Measurements from ENCODE around the gene MAGOHB.
A peak's percentile ranks its signal among the peaks of the same experiment; 100 is the strongest.
"Not testable (repeated sequence)": the region's sequence is repeated elsewhere in the genome, so short reads cannot be mapped to it uniquely, and the experiment has no call there.

MAGOHB gene

DNA sequence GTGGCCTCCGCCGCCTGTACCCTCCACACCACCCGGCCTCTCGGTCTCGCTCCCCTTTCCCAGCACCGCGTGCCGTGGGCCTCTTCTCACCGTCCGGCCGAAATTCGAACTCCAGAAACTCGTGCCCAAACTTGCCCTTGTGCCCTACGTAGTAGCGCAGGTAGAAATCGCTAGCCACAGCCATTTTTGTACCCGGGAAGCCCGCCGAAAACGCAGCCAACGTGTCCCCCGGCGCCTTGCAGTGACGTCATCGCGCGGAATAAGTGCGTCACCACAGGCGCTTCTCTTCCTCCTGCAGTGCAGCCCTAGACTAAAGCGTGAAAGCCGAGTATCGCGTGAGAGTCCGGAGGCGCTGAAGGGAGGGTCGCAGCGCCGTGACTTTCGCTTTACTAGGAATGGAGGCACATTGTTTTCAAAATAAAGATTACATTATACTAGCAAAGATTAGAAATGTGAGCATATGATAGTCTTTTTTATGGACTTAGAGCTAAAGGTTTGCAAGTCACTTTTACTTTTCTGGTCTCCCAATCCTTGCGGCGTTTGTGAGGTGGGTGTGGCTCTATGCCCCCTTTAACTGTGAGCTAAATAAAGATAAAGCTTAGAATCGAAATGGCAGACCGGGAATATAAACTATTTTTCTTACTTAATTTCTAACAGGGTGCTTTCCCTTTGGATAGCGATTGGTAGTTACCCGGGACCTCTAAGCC lies at the start of gene MAGOHB:
Gene MAGOHB (minus strand): TSS at position 261 of the 707 bp plus-strand sequence. CDS start 77 bp downstream, at position 184.
- Histone ChIP-seq H3K4me3 (ENCODE audit: low read length) (peak within 1 kb of the TSS; percentile 100), H3K4me1 (ENCODE audit: insufficient read depth, low read length) (0 out of 2 replicates have a peak, but pooled peaks cover 5% of the 10 kb centered on the region), H3K9me3 (ENCODE audit: insufficient read depth, low read depth, low read length) (no peaks in the 10 kb centered on the region), H3K36me3 (ENCODE audit: insufficient read depth, low read depth, low read length) (peaks cover 40% of the 10 kb centered on the region), H3K9ac (ENCODE audit: low read depth, low read length) (peak within 1 kb of the TSS; percentile 98), H3K27me3 (ENCODE audit: insufficient read depth, low read length) (no peaks in the 10 kb centered on the region), H3K27ac (ENCODE audit: low read length) (peak within 1 kb of the TSS; percentile 86)

DNA sequence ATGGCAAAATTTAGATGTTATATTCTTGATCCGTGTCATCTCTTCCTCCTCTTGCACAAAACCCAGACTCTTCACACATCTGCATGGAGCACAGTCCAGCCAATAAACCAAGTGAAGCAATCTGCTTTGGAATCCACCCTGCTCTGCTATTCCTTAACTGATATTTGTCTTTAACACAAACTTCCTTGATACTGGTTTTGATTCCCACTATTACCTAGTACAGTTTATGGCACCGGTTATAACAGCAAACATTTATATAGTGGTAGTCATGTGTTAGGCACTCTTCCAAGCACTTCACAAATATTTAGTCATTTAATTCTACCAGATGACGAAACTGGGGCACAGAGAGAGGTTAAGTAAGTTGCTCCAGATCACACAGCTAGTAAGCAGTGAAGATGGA lies 47.9 kb upstream of the MAGOHB start:
- Histone ChIP-seq H3K4me1 (ENCODE audit: insufficient read depth, low read length) (no peaks in the 10 kb centered on the region), H3K27me3 (ENCODE audit: insufficient read depth, low read length) (no peaks in the 10 kb centered on the region), H3K9ac (ENCODE audit: low read depth, low read length) (no peak overlapping the region), H3K9me3 (ENCODE audit: insufficient read depth, low read depth, low read length) (peaks cover 28% of the 10 kb centered on the region), H3K36me3 (ENCODE audit: insufficient read depth, low read depth, low read length) (no peaks in the 10 kb centered on the region), H3K27ac (ENCODE audit: low read length) (no peak overlapping the region), H3K4me3 (ENCODE audit: low read length) (no peak overlapping the region)

DNA sequence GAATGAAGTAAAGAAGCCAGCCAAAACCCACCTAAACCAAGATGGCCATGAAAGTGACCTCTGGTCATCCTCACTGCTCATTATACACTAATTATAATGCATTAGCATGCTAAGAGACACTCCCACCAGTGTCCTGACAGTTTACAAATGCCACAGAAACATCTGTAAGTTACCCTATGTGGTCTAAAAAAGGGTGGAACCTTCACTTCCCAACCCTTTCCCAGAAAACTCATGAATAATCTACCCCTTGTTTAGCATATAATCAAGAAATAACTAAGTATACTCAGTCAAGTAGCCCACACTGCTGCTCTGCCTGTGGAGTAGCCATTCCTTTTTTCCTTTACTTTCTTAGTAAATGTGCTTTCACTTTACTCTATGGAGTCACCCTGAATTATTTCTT lies 40.6 kb upstream of the MAGOHB start:
- Histone ChIP-seq H3K4me1 (ENCODE audit: insufficient read depth, low read length) (no peaks in the 10 kb centered on the region), H3K9me3 (ENCODE audit: insufficient read depth, low read depth, low read length) (peaks cover 32% of the 10 kb centered on the region), H3K27me3 (ENCODE audit: insufficient read depth, low read length) (no peaks in the 10 kb centered on the region), H3K4me3 (ENCODE audit: low read length) (no peak overlapping the region), H3K36me3 (ENCODE audit: insufficient read depth, low read depth, low read length) (no peaks in the 10 kb centered on the region), H3K27ac (ENCODE audit: low read length) (no peak overlapping the region), H3K9ac (ENCODE audit: low read depth, low read length) (no peak overlapping the region)

DNA sequence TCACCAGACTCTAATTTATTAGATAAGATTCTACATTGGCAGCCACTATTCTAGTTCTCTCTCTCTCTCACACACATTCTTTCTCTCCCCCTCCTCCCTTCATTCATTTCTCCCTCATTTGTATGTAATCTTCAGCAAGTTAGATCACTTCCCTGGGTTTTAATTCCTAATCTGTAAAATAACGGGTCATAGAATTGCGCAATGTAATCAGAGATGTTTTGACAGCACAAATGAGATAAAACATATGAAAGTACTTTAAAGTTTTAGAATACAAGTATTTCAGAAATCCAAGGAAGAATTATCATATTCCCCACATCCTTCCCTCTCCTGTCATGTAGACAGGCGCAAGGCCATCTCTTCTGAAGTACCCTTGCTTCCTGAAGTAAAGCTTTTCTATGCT lies 38.8 kb upstream of the MAGOHB start:
- Histone ChIP-seq H3K27me3 (ENCODE audit: insufficient read depth, low read length) (no peaks in the 10 kb centered on the region), H3K4me1 (ENCODE audit: insufficient read depth, low read length) (no peaks in the 10 kb centered on the region), H3K9ac (ENCODE audit: low read depth, low read length) (no peak overlapping the region), H3K4me3 (ENCODE audit: low read length) (no peak overlapping the region), H3K27ac (ENCODE audit: low read length) (no peak overlapping the region), H3K9me3 (ENCODE audit: insufficient read depth, low read depth, low read length) (peaks cover 33% of the 10 kb centered on the region), H3K36me3 (ENCODE audit: insufficient read depth, low read depth, low read length) (no peaks in the 10 kb centered on the region)

DNA sequence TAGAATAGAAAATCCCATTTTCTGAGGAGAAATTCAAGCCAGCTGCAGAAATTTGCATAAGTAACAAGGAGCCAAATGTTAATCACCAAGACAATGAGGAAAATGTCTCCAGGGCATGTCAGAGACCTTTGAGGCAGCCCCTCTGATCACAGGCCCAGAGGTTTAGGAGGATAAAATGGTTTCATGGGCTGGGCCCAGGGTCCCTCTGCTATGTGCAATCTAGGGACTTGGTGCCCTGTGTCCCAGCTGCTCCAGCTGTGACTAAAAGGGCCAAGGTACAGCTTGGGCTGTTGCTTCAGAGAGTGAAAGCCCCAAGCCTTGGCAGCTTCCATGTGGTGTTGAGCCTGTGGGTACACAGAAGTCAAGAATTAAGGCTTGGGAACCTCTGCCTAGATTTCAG lies 33.2 kb upstream of the MAGOHB start:
- peaks cover 41% of the 10 kb centered on the region for H3K9me3 ChIP-seq (ENCODE audit: insufficient read depth, low read depth, low read length)
- not testable (repeated sequence) for H3K4me3 ChIP-seq (ENCODE audit: low read length); H3K27me3 ChIP-seq (ENCODE audit: insufficient read depth, low read length); H3K4me1 ChIP-seq (ENCODE audit: insufficient read depth, low read length); H3K9ac ChIP-seq (ENCODE audit: low read depth, low read length); H3K27ac ChIP-seq (ENCODE audit: low read length); H3K36me3 ChIP-seq (ENCODE audit: insufficient read depth, low read depth, low read length)

DNA sequence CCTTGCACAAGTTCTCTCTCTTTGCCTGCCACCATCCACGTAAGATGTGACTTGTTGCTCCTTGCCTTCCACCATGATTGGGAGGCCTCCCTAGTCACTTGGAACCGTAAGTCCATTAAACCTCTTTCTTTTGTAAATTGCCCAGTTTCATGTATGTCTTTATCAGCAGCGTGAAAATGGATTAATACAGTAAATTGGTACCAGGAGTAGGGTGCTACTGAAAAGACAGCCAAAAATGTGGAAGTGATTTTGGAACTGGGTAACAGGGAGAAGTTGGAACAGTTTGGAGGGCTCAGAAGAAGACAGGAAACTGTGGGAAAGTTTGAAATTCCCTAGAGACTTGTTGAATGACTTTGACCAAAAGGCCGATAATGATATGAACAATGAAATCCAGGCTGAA lies 32.5 kb upstream of the MAGOHB start:
- Histone ChIP-seq H3K4me1 (ENCODE audit: insufficient read depth, low read length) (no peaks in the 10 kb centered on the region), H3K27me3 (ENCODE audit: insufficient read depth, low read length) (no peaks in the 10 kb centered on the region), H3K9me3 (ENCODE audit: insufficient read depth, low read depth, low read length) (peaks cover 41% of the 10 kb centered on the region), H3K4me3 (ENCODE audit: low read length) (no peak overlapping the region), H3K27ac (ENCODE audit: low read length) (no peak overlapping the region), H3K36me3 (ENCODE audit: insufficient read depth, low read depth, low read length) (no peaks in the 10 kb centered on the region), H3K9ac (ENCODE audit: low read depth, low read length) (no peak overlapping the region)

DNA sequence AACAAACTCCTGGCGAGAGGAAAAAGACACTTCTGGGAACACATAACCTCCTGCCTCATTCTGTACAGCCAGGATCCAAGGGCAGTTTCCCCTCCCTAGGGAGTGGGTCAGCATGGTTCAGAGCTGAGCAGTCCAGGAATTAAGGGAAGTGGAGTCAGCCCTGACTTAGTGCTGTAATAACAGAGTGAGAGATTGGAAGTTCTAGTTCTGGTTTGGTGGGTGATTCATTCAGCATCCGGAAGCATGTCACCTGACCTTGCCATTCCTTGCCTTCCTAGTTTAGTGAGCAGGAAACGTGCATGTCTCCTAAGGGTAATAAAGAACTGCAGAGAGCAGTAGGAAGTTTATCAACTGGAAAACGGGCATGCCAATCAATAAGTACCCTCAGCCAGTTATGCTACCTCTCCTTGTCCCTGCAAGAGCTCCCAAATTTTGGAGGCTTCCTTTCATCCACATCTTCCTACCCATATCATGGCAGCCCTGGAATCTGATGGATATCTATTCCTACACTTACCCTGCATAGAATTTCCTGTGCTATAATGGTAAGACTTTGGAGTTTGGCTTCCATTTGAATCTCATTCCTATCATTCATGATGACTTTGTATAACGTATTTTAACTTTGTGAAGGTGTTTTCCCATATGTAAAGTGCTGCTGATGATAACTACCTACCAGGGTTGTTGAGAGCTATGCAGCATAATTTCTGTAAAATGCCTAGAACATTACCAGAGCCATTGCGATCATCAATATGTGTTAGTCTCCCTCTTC lies 28.5 kb upstream of the MAGOHB start:
- no peak overlapping the region for H3K4me3 ChIP-seq (ENCODE audit: low read length)
- no peaks in the 10 kb centered on the region for H3K36me3 ChIP-seq (ENCODE audit: insufficient read depth, low read depth, low read length)
- H3K9me3 ChIP-seq (ENCODE audit: insufficient read depth, low read depth, low read length) = peaks cover 22% of the 10 kb centered on the region
- H3K9ac ChIP-seq (ENCODE audit: low read depth, low read length) = no peak overlapping the region
- H3K4me1 ChIP-seq (ENCODE audit: insufficient read depth, low read length) = 0 out of 2 replicates have a peak, but pooled peaks cover 1% of the 10 kb centered on the region
- H3K27me3 ChIP-seq (ENCODE audit: insufficient read depth, low read length) = no peaks in the 10 kb centered on the region
- H3K27ac ChIP-seq (ENCODE audit: low read length) = no peak overlapping the region

DNA sequence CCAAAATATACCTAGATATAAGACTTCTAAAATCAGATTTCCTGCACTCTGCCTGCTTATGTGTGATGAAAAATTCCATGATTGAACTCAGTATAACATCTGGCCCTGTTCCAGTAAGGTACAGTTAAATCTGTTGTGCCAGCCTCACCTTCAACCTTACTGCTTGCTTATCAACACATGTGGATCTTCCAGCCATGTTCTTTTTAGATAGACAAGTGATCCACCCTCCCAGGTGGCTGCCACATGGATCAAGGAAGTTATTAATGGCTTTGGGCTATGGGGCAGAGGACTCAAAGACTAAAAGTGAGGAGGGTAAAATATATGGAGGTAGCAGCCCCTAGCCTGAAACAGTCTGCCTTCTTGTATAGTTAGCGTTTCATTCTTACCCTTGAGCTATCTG lies 25.3 kb upstream of the MAGOHB start:
- H3K9ac ChIP-seq (ENCODE audit: low read depth, low read length) = no peak overlapping the region
- H3K36me3 ChIP-seq (ENCODE audit: insufficient read depth, low read depth, low read length) = no peaks in the 10 kb centered on the region
- no peak overlapping the region for H3K4me3 ChIP-seq (ENCODE audit: low read length)
- H3K27ac ChIP-seq (ENCODE audit: low read length) = no peak overlapping the region
- H3K4me1 ChIP-seq (ENCODE audit: insufficient read depth, low read length) = 0 out of 2 replicates have a peak, but pooled peaks cover 4% of the 10 kb centered on the region
- no peaks in the 10 kb centered on the region for H3K27me3 ChIP-seq (ENCODE audit: insufficient read depth, low read length)
- no peaks in the 10 kb centered on the region for H3K9me3 ChIP-seq (ENCODE audit: insufficient read depth, low read depth, low read length)

DNA sequence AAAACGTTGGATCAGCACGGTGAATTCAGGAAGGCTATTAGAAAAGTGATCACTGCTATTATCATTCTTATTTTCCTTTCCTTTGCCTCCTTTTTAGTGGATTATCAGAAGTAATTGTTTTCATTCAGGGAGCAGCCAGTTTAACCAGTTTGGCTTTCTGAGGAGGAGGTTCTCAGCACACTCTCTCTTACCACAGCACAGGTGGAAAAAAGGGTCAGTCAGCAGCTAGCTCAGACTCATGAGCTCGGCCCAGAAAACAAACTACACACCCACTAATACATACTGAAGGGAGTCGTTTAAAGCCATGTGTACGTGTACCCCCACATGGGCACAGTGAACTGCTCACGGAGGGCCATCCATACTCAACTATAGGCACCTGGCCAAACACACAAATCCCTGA lies 23.2 kb upstream of the MAGOHB start:
- Histone ChIP-seq H3K9me3 (ENCODE audit: insufficient read depth, low read depth, low read length) (no peaks in the 10 kb centered on the region), H3K36me3 (ENCODE audit: insufficient read depth, low read depth, low read length) (no peaks in the 10 kb centered on the region), H3K4me3 (ENCODE audit: low read length) (no peak overlapping the region), H3K27ac (ENCODE audit: low read length) (no peak overlapping the region), H3K9ac (ENCODE audit: low read depth, low read length) (no peak overlapping the region), H3K27me3 (ENCODE audit: insufficient read depth, low read length) (no peaks in the 10 kb centered on the region), H3K4me1 (ENCODE audit: insufficient read depth, low read length) (0 out of 2 replicates have a peak, but pooled peaks cover 4% of the 10 kb centered on the region)

DNA sequence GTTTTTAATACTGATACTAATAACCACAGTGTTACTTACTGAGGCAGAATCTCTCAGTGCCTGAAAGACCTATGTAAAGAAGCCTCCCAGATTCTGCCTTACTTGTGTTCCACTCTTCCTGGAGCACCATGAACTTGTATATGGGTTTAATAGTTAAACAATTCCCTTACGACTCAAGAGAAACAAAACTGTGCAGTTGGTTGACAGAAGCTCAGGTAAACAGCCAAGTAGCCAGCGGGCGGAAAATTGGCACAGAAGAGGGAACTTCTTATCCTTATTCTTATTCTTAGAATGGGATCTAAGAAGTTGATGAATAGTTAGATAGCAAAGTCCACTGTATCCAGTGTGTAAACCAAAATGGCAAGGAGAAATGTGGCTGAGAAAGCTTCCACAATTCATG lies 22.7 kb upstream of the MAGOHB start:
- Histone ChIP-seq H3K27me3 (ENCODE audit: insufficient read depth, low read length) (no peaks in the 10 kb centered on the region), H3K4me3 (ENCODE audit: low read length) (no peak overlapping the region), H3K9me3 (ENCODE audit: insufficient read depth, low read depth, low read length) (no peaks in the 10 kb centered on the region), H3K36me3 (ENCODE audit: insufficient read depth, low read depth, low read length) (no peaks in the 10 kb centered on the region), H3K9ac (ENCODE audit: low read depth, low read length) (no peak overlapping the region), H3K4me1 (ENCODE audit: insufficient read depth, low read length) (0 out of 2 replicates have a peak, but pooled peaks cover 4% of the 10 kb centered on the region), H3K27ac (ENCODE audit: low read length) (no peak overlapping the region)

DNA sequence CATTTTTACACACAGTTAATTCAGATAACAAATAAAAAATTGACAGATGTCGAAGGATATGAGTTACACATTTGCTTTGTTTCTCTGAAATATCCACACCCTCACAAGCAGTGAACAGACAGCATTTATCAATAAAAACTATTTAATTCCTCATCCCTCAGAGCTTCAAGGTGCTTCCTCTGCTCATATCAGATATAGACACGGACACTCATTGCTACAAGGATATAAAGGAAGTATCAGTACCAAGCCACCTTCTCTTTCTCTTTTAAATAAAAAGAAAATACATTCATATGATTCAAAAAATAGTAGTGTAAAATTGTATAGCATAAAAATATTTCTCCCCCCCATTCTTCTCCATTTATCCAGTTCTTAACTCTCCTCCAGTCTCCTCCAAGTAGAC lies 21.9 kb upstream of the MAGOHB start:
- 0 out of 2 replicates have a peak, but pooled peaks cover 4% of the 10 kb centered on the region for H3K4me1 ChIP-seq (ENCODE audit: insufficient read depth, low read length)
- H3K9ac ChIP-seq (ENCODE audit: low read depth, low read length) = no peak overlapping the region

DNA sequence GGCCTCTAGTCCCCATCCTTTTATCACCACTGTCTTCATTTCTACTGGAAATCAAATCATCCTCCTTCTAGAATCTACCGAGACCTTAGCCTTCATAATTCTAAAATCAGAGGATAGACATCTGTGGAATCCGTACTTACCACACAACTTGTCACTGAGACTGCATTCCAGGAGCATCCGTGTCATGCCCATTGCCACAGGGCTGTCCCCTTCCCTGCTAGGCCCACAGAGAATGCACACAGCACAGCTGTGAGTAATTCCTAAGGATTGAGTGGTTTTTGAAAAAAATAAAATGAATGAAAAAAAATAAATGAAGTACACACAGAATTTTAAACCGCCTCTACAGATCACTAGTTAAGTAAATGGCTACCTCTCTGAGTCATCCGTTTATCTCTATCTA lies 21.0 kb upstream of the MAGOHB start:
- H3K9me3 ChIP-seq (ENCODE audit: insufficient read depth, low read depth, low read length) = no peaks in the 10 kb centered on the region
- H3K27ac ChIP-seq (ENCODE audit: low read length) = no peak overlapping the region
- no peak overlapping the region for H3K4me3 ChIP-seq (ENCODE audit: low read length)
- H3K27me3 ChIP-seq (ENCODE audit: insufficient read depth, low read length) = no peaks in the 10 kb centered on the region
- H3K36me3 ChIP-seq (ENCODE audit: insufficient read depth, low read depth, low read length) = no peaks in the 10 kb centered on the region
- H3K9ac ChIP-seq (ENCODE audit: low read depth, low read length) = no peak overlapping the region
- H3K4me1 ChIP-seq (ENCODE audit: insufficient read depth, low read length) = 0 out of 2 replicates have a peak, but pooled peaks cover 4% of the 10 kb centered on the region

More for the DNA sequence above, 21.9 kb upstream of the MAGOHB start:
- Histone ChIP-seq H3K9me3 (ENCODE audit: insufficient read depth, low read depth, low read length) (no peaks in the 10 kb centered on the region), H3K36me3 (ENCODE audit: insufficient read depth, low read depth, low read length) (no peaks in the 10 kb centered on the region), H3K27me3 (ENCODE audit: insufficient read depth, low read length) (no peaks in the 10 kb centered on the region), H3K27ac (ENCODE audit: low read length) (no peak overlapping the region), H3K4me3 (ENCODE audit: low read length) (no peak overlapping the region)

All from iPS-20b (cell line).